GM10266 (cell line): ENCODE data around the gene UNC5CL.

Source experiments
- DNase-seq: peaks from one replicate; pipeline ENCODE4 v3.0.0; 2012; ENCODE audit errors: extremely low spot score
- CTCF ChIP-seq: IDR thresholded peaks from 2 replicates; pipeline ENCODE4 v1.5.1; 2012; ENCODE audit warnings: mild to moderate bottlenecking, low read depth; ENCODE audit not compliant: control insufficient read depth, insufficient read depth; ENCODE audit errors: missing control alignments

The UNC5CL gene

GRCh38 chr6:41045664-41046063 lies 6.6 kb upstream of the UNC5CL start:
- no peak for DNase-seq
- no peak for TF ChIP-seq CTCF

DNA sequence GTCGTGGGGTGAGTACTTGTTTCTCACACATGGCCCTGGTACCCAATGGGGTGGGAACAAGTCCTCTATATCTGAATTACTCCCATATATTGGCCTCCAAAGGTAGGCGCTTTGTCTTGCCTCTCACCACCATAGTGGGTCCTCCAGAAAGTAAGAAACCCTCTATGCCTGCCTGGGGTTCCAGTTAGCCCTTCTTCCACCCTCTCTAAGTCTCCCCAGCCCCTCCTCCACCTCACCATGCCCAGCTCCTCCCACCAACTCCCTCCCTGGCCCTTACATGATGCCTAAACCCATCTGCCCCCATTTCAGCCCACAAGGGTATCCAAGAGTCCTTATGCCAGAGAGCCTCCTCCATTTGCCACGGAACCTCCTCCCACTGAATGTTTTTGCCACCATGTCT lies 4.1 kb upstream of the UNC5CL start:
- no peak for DNase-seq
- no peak for TF ChIP-seq CTCF

- DNase-seq, result no peak
- no peak for TF ChIP-seq CTCF
Measured at GRCh38 chr6:41042226-41043055, 3.4 kb upstream of the UNC5CL start, which contains the start of gene TSPO2. TSPO2 (plus strand) TSS chr6:41042467; CDS start chr6:41042986, 519 bp downstream.

DNA sequence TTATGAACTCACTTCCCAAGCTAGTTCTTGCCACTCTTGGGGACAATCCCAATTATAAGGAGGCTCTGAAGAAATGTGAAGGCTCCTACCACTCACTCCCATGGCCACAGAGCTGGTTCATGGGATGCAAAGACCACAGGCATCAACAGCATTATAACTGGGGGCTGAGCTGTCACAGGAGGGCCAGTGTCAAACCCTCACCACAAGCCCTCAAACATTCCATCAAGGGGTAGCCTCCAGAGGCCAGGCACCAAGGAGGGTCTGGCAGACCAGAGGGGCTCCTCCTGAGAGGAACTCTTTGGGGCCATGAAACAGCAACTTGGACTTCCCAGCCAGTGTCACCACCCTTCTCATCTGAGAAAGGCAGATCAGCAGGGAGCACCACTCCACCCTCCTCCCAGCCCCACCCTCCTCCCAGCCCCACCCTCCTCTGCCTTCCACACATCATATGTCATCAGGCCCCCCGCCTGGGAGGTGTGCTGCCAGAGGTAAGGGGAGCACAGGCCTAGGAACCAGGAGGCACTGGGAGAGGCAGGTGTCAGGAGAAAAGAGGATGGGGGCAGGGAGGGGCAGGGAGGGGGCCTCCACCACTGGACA lies 2.0 kb upstream of the UNC5CL start:
- DNase-seq, result no peak
- TF ChIP-seq CTCF, result no peak

DNA sequence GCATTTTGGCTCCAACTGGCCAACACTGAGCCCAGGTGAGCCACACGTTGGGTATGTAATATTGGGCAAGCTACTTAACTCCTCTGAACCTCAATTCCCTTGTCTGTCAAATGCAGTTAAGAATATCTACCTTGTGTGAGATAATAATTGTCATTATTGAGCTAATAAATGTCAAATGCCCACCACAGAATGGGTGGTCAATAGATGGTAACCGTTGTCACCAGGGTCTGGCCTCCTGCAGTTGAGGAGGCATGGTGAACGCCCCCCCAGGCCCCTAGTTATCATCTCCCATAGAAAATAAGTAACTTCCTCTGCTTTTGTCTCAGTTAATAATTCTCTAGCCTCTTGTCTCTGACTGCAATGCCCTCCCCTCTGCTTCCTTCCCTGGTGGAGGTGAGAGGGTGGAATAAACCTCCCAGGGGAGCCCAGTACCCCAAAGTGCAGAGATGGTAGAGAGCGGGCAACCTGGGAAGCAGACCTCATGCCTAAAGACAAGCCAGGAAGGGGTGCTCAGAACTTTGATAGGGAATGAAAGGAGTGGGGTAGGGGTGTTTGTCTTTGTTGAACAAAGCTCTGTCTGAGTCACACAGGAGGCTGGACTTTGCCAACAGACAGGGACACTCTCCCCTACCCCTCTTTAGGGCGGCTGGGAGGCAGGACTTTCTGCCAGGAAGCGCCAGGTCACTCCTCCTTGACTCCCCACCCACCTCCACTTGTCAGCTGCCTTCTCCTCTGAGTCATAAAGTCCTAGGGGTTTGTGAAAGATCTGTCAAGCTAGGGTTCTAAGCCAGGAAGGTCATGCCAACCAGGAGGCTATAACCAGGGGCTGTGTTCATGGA lies 1.3 kb upstream of the UNC5CL start:
- no peak for TF ChIP-seq CTCF
- no peak for DNase-seq

GRCh38 chr6:41038205-41038604 lies 816 bp downstream of the UNC5CL start:
- no peak for DNase-seq
- TF ChIP-seq CTCF, result no peak
